H4 (cell line): ENCODE data around the gene VKORC1. TPM values are rescaled to one million over a fixed set of nuclear protein-coding genes. Genes with fewer than 3 reads are reported as not detected.

Experiments
- DNase-seq: peaks from one replicate; pipeline ENCODE4 v3.0.0-alpha.2; 2015; ENCODE audit warnings: low spot score
- total RNA-seq: library from RNA; depleted of rRNA; stranded (reverse); fragments of >200 nt; shearing (Covaris generic); gene quantifications from 2 replicates; pipeline ENCODE4 v1.2.3, GENCODE V29; 2014; rRNA removed

The VKORC1 gene
- total RNA-seq, 1 experiment from 2014 or later, result 81.7 TPM

- DNase-seq, result no peak
These were observed 30.6 kb downstream of the VKORC1 start for GRCh38 chr16:31063843-31064611.

GRCh38 chr16:31063495-31063842 lies 31.1 kb downstream of the VKORC1 start:
- no peak for DNase-seq

DNA sequence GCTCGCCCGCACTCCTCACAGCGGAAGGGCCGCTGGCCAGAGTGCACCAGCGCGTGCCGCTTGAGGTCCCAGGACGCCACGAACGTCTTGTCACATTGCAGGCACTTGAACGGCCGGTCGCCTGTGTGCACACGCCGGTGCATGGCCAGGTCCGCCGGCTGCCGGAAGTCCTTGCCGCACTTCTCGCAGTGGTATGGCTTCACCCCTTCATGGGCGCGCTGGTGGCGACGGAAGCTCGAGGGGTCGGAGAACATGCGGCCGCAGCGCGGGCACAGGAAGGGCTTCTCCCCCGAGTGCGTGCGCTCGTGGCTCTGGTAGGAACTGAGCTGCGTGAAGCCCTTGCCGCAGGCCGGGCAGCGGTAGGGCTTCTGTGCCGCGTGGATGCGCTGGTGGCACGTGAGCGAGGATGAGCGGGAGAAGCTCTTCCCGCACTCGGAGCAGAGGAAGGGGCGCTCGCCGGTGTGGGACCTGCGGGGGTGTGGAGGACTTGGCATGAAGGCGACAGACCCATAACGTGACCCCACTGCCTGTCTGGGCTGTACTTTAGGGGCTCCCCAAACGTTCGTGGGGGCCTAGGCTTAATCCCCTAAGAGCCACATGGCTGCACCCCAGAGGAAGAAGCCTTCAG lies 32.7 kb downstream of the VKORC1 start:
- no peak for DNase-seq

DNA sequence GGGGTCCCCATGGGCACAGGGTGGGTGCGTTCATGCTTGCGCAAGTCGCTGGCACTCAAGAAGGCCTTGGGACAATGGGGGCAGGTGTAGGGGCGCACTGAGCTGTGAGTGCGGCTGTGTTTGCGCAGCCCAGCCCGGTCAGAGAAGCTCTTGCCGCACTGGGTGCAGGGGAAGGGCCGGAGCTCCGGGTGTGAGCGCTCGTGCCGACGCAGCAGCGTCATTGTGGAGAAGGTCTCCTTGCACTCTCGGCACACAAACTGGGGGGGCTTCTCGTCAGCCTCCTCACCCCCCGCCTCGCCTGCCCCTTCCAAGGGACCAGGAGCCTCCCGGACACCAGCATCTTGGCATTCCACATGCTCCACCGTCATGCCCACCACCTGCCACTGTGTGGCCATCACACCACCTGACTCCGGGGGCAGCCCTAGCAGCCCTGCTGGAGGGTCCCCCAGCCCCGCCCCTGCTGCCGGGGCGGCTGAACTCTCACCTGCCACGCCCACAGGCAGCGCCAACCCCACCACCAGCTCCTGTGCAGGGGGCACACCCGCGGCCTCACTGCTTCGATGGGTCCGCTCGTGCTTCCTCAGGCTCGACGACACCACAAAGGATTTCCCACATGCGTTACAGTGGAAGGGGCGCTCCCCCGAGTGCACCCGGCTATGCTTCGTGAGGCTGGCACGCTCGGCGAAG lies 33.3 kb downstream of the VKORC1 start:
- no peak for DNase-seq

DNA sequence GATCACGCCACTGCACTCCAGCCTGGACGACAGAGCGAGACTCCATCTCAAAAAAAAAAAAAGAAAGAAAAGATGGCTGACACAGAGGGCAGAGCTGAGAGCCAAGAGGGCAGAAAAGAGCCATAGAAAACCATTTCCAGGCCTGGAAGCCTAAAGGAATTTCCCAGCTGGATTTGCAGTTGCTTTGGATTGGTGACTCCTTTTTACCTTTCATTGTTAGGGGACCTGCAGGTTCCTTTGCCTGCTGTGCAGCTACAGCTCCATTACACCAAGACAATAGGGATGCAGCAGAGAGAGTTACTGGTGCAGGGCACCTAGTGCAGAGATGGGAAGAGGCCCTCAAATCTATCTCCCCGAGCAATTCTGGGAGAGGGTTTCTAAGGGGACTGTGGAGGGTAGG lies 39.0 kb downstream of the VKORC1 start:
- DNase-seq, result no peak

GRCh38 chr16:31052114-31052513 lies 42.5 kb downstream of the VKORC1 start:
- peak; percentile 74 for DNase-seq

DNA sequence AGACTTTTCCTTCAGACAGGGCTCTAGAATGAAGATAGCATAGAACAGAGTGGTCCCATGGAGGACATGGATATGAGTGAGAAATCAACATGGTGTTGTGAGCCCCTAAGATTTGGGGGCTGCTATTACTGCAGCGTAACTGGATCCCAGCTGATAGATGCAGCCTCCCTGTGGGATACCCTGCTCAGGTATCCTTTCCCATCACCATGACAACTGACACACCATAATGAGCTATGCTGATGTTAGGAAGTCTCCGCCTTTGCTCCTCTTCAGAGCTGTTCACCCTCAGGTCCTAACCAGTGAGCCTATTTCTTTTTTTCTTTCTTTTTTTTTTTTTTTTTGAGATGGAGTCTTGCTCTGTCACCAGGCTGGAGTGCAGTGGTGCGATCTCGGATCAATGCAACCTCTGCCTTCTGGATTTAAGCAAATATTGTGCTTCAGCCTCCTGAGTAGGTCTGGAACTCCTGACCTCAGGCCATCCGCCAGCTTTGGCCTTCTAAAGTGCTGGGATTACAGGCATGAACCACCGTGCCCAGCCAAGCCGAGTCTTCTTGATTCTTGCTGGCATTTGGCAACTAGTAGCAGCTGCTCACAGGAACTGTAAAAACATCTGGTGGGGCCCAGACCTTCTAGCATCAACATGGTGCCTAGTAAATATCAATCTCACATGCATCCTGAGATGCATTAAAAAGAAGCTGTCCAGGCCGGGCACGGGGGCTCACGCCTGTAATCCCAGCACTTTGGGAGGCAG lies 44.1 kb downstream of the VKORC1 start:
- no peak for DNase-seq

GRCh38 chr16:31043898-31044481 lies 50.6 kb downstream of the VKORC1 start:
- DNase-seq, result no peak

- DNase-seq, result no peak
These were observed 51.2 kb downstream of the VKORC1 start for GRCh38 chr16:31043352-31043751.

GRCh38 chr16:31042866-31043265 lies 51.7 kb downstream of the VKORC1 start:
- no peak for DNase-seq

Other genes starting within 250 kb of the VKORC1 start
- 22.7 and 25.9 TPM in 2 replicates for gene BCL7C, start 200.7 kb downstream of the VKORC1 start, total RNA-seq
- not detected in 2 replicates for gene CTF1, start 198.2 kb downstream of the VKORC1 start, total RNA-seq
- 5.0 and 13.8 TPM in 2 replicates for gene FBXL19, start 171.2 kb downstream of the VKORC1 start, total RNA-seq
- gene ORAI3, start 145.7 kb downstream of the VKORC1 start, total RNA-seq, result 30.5 and 43.8 TPM in 2 replicates
- 1.4 and 1.7 TPM in 2 replicates for gene SETD1A, start 137.0 kb downstream of the VKORC1 start, total RNA-seq
- gene HSD3B7, start 109.6 kb downstream of the VKORC1 start, total RNA-seq, result 0.68 and 1.0 TPM in 2 replicates
- 0.04 TPM in 1 of 2 replicates, not detected in the other for gene STX1B, start 84.2 kb downstream of the VKORC1 start, total RNA-seq
- gene STX4, start 61.2 kb downstream of the VKORC1 start, total RNA-seq, result 10.5 and 15.7 TPM in 2 replicates
- 5.6 and 7.0 TPM in 2 replicates for gene ZNF668, start 20.6 kb downstream of the VKORC1 start, total RNA-seq
- gene ZNF646, start 20.4 kb downstream of the VKORC1 start, total RNA-seq, result 6.4 and 6.9 TPM in 2 replicates
- 0.14 and 0.31 TPM in 2 replicates for gene PRSS53, start 5.9 kb downstream of the VKORC1 start, total RNA-seq
- gene BCKDK, start 13.6 kb upstream of the VKORC1 start, total RNA-seq, result 32.7 and 38.6 TPM in 2 replicates
- gene KAT8, start 22.9 kb upstream of the VKORC1 start, total RNA-seq, result 37.9 and 40.8 TPM in 2 replicates
- 0.04 TPM in 1 of 2 replicates, not detected in the other for gene PRSS8, start 40.9 kb upstream of the VKORC1 start, total RNA-seq
- 0.12 TPM in 1 of 2 replicates, not detected in the other for gene PRSS36, start 55.3 kb upstream of the VKORC1 start, total RNA-seq
- gene FUS, start 85.3 kb upstream of the VKORC1 start, total RNA-seq, result 21.5 and 25.8 TPM in 2 replicates
- gene PYCARD, start 108.0 kb upstream of the VKORC1 start, total RNA-seq, result not detected in 2 replicates
- not detected in 2 replicates for gene TRIM72, start 119.3 kb upstream of the VKORC1 start, total RNA-seq
- gene PYDC1, start 122.3 kb upstream of the VKORC1 start, total RNA-seq, result not detected in 2 replicates
- gene ITGAM, start 165.2 kb upstream of the VKORC1 start, total RNA-seq, result 0.02 TPM in 2 replicates